Bladder microvascular endothelial cell (primary cell): ENCODE results near the gene DPM1. TPM values are rescaled to one million over a fixed set of nuclear protein-coding genes. Genes with fewer than 3 reads are reported as not detected.

Source experiments
- total RNA-seq: library from RNA; depleted of rRNA; stranded (reverse); fragments of >200 nt; gene quantifications from 2 replicates; pipeline ENCODE4 v1.2.3, GENCODE V29; 2014

The DPM1 gene
- 42.7 and 47.5 TPM in 2 replicates for total RNA-seq

DNA sequence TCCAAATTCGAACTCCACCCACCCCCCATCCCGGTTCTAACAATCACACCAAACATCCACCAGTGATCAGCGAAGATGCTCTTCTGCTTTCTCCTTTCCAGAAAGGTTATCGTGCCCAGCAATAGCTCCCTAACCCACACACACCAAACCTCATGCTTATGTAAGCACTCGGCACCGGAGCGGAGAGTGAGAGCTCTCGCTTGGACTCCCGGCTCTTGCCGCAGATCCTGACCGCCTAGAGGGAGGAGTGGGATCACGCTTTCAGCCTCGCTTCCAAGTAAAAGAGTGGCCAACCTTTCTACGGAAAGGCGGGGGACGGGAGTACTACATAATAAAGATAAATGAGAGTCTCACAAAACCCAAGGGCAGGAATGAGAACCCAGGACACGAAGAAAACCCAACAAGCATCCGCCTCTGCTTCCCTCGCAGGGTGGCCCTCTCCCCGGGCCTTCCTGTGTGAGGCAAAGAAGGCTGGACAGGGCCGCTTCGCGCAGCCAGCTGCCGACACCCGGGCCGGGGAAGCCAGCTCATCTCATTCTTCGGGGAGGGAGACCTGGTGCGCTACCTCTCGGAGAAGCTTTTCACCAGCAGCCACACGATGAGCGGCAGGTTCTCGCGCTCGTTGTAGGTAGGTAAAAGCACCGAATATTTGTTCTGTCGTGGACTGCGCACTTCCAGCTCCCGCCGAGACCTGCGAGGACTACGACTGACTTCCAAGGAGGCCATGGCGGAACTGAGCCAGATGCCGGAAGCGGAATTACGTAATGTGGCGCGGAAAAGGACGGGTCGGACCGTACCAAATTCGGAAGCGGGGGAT lies at the start of gene DPM1:
DPM1 (minus strand) TSS at position 735 of the 817 bp plus-strand sequence; CDS start at position 726, 9 bp downstream.

GRCh38 chr20:50958615-50959542 lies 547 bp upstream of the DPM1 start, which contains the start of gene MOCS3:
MOCS3 (plus strand) TSS chr20:50958818; CDS start chr20:50958843, 25 bp downstream.

DNA sequence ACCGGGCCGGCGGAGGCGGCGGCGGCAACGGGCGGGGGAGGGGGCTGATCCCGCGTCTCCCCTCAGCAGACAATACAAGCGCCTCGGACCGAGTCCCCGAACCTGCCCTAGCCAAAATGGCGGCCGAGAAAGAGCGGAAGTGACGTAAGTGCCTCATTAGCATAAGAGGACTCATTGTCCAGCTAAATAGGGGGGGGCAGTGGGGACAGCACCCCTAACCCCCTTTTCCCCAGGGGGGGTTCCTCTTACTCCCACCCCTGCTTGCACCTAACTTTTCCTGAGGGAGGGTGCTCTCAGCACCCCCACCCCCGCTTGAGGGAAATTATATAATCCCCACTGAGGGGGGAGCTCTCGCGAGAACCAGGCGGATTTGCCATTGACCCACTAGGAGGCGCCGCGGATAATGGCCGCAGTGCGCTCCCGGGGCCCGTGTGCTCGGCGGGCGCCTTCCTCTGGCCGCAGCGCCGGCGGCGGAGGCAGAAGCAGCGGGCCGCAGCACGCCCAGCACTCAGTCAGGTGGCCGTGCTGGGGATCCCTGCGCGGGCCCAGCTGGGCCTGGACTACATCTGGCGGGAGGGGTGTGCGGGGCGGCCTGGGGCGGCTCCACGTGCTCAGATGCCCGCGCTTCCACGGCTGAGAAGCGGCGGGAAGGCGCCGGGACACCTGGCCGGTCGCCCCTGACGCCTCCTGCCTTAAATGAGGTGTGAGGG lies 26.9 kb downstream of the DPM1 start, which contains the start of gene ADNP:
ADNP (minus strand) TSS at position 132 of the 710 bp plus-strand sequence. CDS start 27,441 bp downstream, outside the sequence.

Other genes with a start within 250 kb of the DPM1 start
- 0.16 and 0.82 TPM in 2 replicates for gene PARD6B, start 227.0 kb downstream of the DPM1 start, total RNA-seq
- gene BCAS4, start 163.5 kb downstream of the DPM1 start, total RNA-seq = 0.16 and 1.4 TPM in 2 replicates
- gene ADNP, start 27.1 kb downstream of the DPM1 start, total RNA-seq = 18.5 and 51.0 TPM in 2 replicates
- gene MOCS3, start 286 bp upstream of the DPM1 start, total RNA-seq = 5.0 and 6.8 TPM in 2 replicates
- 1.3 and 3.4 TPM in 2 replicates for gene KCNG1, start 64.6 kb upstream of the DPM1 start, total RNA-seq